Measurements from ENCODE around the gene TUT7. TPM values are rescaled to one million over a fixed set of nuclear protein-coding genes. Genes with fewer than 3 reads are reported as not detected.

Gene TUT7
- total and polyA plus RNA-seq, 2 of the 4 experiments (the other 2 are of a cell fraction): 13.3 to 33.3 TPM

GRCh38 chr9:86308687-86309086, 45.5 kb downstream of the TUT7 start:
- H3K4ac ChIP-seq (ENCODE audit: low read depth, low read length): no peak overlapping the region
- H2AK9ac ChIP-seq (replicated peaks; ENCODE audit: low read depth, low read length, poor library complexity): no peak overlapping the region
- H3K4me3 ChIP-seq (ENCODE audit: insufficient read depth, low read depth, low read length): no peak overlapping the region
- no peak overlapping the region for H3K18ac ChIP-seq (ENCODE audit: low read depth, low read length)
- no peak overlapping the region for H2BK20ac ChIP-seq (ENCODE audit: low read depth, low read length)
- no peak overlapping the region for H2BK120ac ChIP-seq (ENCODE audit: low read depth, low read length)
- no peaks in the 10 kb centered on the region for H3K9me1 ChIP-seq (ENCODE audit: insufficient read depth, low read length)
- TF ChIP-seq RCOR1 (IDR thresholded peaks at IDR 0.05; ENCODE audit: insufficient replicate concordance, low read length) (no peak), POLR2A (IDR thresholded peaks at IDR 0.05; ENCODE audit: low read depth, low read length) (no peak), CHD1 (IDR thresholded peaks at IDR 0.05; ENCODE audit: low read depth, low read length) (no peak), MAZ (IDR thresholded peaks at IDR 0.05; ENCODE audit: borderline replicate concordance, low read depth, low read length) (no peak), NFE2L2 (IDR thresholded peaks at IDR 0.05; ENCODE audit: low read depth, low read length) (no peak), SMC3 (IDR thresholded peaks at IDR 0.05; ENCODE audit: low read depth, low read length) (no peak), MAFK (IDR thresholded peaks at IDR 0.05; ENCODE audit: low read depth, low read length) (no peak), FOS (IDR thresholded peaks at IDR 0.05; ENCODE audit: low read depth, low read length) (no peak), MXI1 (IDR thresholded peaks at IDR 0.05; ENCODE audit: borderline replicate concordance, low read depth, low read length) (no peak), BHLHE40 (IDR thresholded peaks at IDR 0.05; ENCODE audit: low read depth, low read length) (no peak), CTCF (conservative IDR thresholded peaks at IDR 0.05; ENCODE audit: low read depth, low read length) (no peak), RAD21 (IDR thresholded peaks at IDR 0.05; ENCODE audit: low read length) (no peak)
- ChIA-PET CTCF (interaction anchor here (0.9 kb wide), 2 partner anchors 11 to 15 kb away, joined by 3 read pairs; no protein-coding TSS in a partner anchor), POLR2A (ENCODE audit: unreplicated experiment) (no interaction called here)
- H3K27me3 ChIP-seq (ENCODE audit: control insufficient read depth, insufficient read depth, low read length): no peaks in the 10 kb centered on the region
- ATAC-seq (ENCODE audit: low read depth) (no peak), DNase-seq (no peak)
- H3K4me1 ChIP-seq (ENCODE audit: control insufficient read depth, insufficient read depth, low read length): peaks cover 2% of the 10 kb centered on the region
- peaks cover 0 to 7% of the 10 kb centered on the region in 2 experiments; a peak in 2 of 4 replicates for H3K79me1 ChIP-seq (ENCODE audit: low read depth in 1 of 2, low read length in 2 of 2)
- H3K9me3 ChIP-seq (ENCODE audit: control insufficient read depth, insufficient read depth, low read length): no peaks in the 10 kb centered on the region
- in situ Hi-C loops (cut with MboI; ENCODE audit: low sequenced_read_pairs) (no loop called here), intact Hi-C loops (cut with micrococcal nuclease) (no loop called here), dilution Hi-C loops (cut with HindIII; ENCODE audit: low sequenced_read_pairs, unreplicated experiment) (no loop called here)
- no peak overlapping the region for H4K91ac ChIP-seq (ENCODE audit: insufficient read depth, low read depth, low read length)
- H4K20me1 ChIP-seq (ENCODE audit: insufficient read depth, low read length): no peaks in the 10 kb centered on the region
- no peak overlapping the region for H2BK15ac ChIP-seq (ENCODE audit: low read depth, low read length)
- no peak overlapping the region for H3K23ac ChIP-seq (ENCODE audit: low read depth, low read length)
- H3K9ac ChIP-seq (ENCODE audit: low read depth, low read length): no peak overlapping the region
- H3K56ac ChIP-seq (ENCODE audit: extremely low read depth, insufficient read depth, low read length): no peak overlapping the region
- BruUV-seq (replicated peaks): no TSS peak
- H4K5ac ChIP-seq (ENCODE audit: low read depth, low read length): no peak overlapping the region
- H2AFZ ChIP-seq (replicated peaks; ENCODE audit: low read length, poor library complexity): no peak overlapping the region
- WGBS, 2 experiments (ENCODE audit: extremely low coverage in 2 of 2, insufficient read length in 1 of 2): no CpG with 5 or more reads among the region's 1 CpG
- H3K27ac ChIP-seq (ENCODE audit: insufficient read depth, low read length): no peak overlapping the region
- H2AK5ac ChIP-seq (ENCODE audit: low read depth, low read length): no peak overlapping the region
- H2BK5ac ChIP-seq (ENCODE audit: low read depth, low read length, poor library complexity, severe bottlenecking): no peak overlapping the region
- H3K14ac ChIP-seq (replicated peaks; ENCODE audit: low read depth, low read length): no peak overlapping the region
- H4K8ac ChIP-seq (ENCODE audit: low read depth in 2 of 2, low read length in 2 of 2): no peak overlapping the region
- H3K4me2 ChIP-seq (ENCODE audit: low read depth, low read length): no peak overlapping the region
- H3K36me3 ChIP-seq (ENCODE audit: control insufficient read depth, insufficient read depth, low read length): peaks cover 38% of the 10 kb centered on the region
